BJ (cell line): Measurements from ENCODE around the gene CACNA1F. TPM values are rescaled to one million over a fixed set of nuclear protein-coding genes. Genes with fewer than 3 reads are reported as not detected.

ENCODE experiments used
- CTCF ChIA-PET: fragments of 350-600 bp; formaldehyde crosslinking; extraction: SDS; loops from one replicate; lab custom pipeline; 2021; ENCODE audit warnings: antibody characterized with exemption, inconsistent platforms; lab: Yijun Ruan, JAX
- POLR2A ChIA-PET: fragments of 300-600 bp; sonication (Branson Sonifier 250); formaldehyde crosslinking; extraction: SDS; loops from one replicate; lab custom pipeline; 2021; ENCODE audit warnings: antibody characterized with exemption; lab: Charles Lee
- DNase-seq: peaks from one replicate; pipeline ENCODE4 v3.0.0-alpha.2; 2011; ENCODE audit warnings: low read depth
- H3K27me3 ChIP-seq: 2 replicates; pipeline ENCODE4 v1.6.0; 2011; ENCODE audit warnings: low read length; ENCODE audit not compliant: control insufficient read depth, insufficient read depth
- H3K36me3 ChIP-seq: 2 replicates; pipeline ENCODE4 v1.5.1; 2011; ENCODE audit warnings: low read length; ENCODE audit not compliant: control insufficient read depth, insufficient read depth
- H3K4me3 ChIP-seq: 2 replicates; pipeline ENCODE4 v1.5.1; 2011; ENCODE audit warnings: low read depth, mild to moderate bottlenecking, control low read depth, low read length
- polyA plus RNA-seq: library from polyadenylated mRNA; depleted of rRNA; stranded (reverse); fragments of >200 nt; gene quantifications from 2 replicates; pipeline ENCODE4 v1.2.3, GENCODE V29; 2011
- TF ChIP-seq, protein P1 (sequence below): IDR thresholded peaks from 2 replicates; pipeline ENCODE4 v1.5.1; 2011; ENCODE audit warnings: low read depth, mild to moderate bottlenecking, control low read depth, inconsistent platforms, low read length, moderate library complexity; ENCODE audit not compliant: insufficient read depth

The CACNA1F gene
- polyA plus RNA-seq, 1 experiment: 0.01 TPM

DNA sequence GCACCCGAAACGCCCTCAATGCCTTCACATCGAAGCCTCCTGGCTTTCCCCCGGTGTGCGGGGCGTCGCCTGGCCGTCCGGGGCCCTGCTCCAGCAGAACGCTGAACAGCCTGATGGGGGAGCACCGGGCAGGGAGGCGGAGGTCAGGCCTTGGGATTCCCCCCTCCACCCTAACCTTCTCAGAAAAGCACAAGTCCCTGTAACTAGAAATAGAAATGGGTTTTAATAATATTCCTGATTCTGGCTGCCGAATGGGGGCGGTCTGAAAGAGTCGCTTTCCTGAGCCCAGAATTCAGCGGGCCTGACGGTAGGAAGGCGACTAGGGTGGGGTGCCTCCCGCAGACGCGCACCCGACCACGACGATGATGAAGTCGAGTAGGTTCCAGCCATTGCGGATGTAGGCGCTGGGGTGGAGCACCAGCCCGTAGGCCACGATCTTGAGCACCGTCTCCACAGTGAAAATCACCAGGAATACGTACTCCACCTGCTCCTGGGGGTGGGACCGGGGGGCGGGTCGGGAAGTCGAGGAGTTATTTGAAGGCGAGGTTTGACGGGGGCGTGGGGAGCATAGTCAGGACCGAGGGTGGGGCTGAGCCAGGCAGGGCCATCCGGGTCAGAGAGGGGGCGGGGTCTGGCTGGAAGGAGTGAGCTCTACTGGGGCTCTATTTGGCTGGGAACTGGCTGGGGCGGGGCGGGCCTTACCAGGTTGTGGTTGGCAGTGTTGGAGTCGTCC lies 2.5 kb downstream of the CACNA1F start:
- DNase-seq: no peak
- no peaks in the 10 kb centered on the region for H3K36me3 ChIP-seq
- POLR2A ChIA-PET: no interaction called here
- TF ChIP-seq, protein P1, sequence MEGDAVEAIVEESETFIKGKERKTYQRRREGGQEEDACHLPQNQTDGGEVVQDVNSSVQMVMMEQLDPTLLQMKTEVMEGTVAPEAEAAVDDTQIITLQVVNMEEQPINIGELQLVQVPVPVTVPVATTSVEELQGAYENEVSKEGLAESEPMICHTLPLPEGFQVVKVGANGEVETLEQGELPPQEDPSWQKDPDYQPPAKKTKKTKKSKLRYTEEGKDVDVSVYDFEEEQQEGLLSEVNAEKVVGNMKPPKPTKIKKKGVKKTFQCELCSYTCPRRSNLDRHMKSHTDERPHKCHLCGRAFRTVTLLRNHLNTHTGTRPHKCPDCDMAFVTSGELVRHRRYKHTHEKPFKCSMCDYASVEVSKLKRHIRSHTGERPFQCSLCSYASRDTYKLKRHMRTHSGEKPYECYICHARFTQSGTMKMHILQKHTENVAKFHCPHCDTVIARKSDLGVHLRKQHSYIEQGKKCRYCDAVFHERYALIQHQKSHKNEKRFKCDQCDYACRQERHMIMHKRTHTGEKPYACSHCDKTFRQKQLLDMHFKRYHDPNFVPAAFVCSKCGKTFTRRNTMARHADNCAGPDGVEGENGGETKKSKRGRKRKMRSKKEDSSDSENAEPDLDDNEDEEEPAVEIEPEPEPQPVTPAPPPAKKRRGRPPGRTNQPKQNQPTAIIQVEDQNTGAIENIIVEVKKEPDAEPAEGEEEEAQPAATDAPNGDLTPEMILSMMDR: peak; percentile 20
- CTCF ChIA-PET: no interaction called here
- no peak overlapping the region for H3K4me3 ChIP-seq
- no peaks in the 10 kb centered on the region for H3K27me3 ChIP-seq

DNA sequence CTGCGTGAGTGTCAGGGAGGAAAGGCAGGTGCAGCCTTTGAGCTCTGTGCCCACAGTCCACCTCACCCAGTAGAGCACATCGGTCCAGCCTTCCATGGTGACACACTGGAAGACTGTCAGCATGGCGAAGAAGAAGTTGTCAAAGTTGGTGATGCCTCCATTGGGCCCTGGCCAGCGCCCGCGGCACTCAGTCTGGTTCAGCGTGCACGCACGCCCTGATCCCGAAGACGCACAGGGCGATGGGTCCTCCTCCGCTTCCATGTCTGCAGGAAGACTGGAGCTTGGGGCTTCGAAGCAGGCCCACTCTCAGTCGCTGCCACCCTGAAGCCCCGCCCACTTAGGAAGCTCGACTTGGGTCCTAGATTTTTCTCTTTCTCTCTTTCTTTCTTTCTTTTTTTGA lies 5.0 kb downstream of the CACNA1F start:
- DNase-seq: no peak
- CTCF ChIA-PET: no interaction called here
- no peaks in the 10 kb centered on the region for H3K36me3 ChIP-seq
- no peak overlapping the region for H3K4me3 ChIP-seq
- POLR2A ChIA-PET: no interaction called here
- TF ChIP-seq, protein P1: no peak
- H3K27me3 ChIP-seq: no peaks in the 10 kb centered on the region

DNA sequence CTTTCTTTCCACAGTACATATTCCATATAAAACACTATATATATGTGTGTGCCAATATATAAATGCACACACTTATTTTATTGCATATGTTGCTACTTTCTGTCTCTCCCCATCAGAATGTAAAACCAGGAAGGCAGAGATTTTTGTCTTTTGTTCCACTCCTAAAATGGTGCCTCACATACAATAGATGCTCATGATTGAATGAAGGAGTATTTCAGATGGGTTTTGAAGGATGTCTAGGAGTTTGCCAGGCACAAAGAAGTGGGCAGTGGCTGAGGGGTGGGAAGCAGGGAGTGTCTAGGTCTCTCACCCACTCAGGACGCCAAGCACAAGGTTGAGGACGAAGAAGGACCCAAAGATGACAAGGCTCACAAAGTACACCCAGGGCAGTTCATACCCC lies 5.4 kb downstream of the CACNA1F start:
- Histone ChIP-seq H3K36me3 (no peaks in the 10 kb centered on the region), H3K27me3 (no peaks in the 10 kb centered on the region), H3K4me3 (no peak overlapping the region)
- TF ChIP-seq, protein P1: no peak
- POLR2A ChIA-PET: no interaction called here
- CTCF ChIA-PET: no interaction called here
- no peak for DNase-seq

DNA sequence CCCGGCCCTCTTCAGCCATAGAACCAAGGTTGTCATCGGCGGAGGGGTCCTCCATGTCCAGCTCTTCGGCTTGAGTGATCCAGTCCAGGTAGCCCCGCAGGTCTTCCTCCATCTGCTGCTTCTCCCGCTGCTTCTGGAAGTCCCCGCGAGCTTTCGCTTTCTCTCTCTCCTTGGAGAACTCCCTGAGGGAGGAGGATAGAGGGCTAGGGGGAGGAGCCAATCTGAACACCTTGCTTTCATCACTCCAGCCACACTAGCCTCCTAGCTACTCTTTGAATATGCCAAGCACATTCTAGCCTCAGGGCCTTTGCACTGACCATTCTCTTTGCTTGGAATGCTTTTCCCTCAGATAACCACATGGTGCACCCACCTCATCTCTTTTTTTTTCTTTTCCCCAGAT lies 6.2 kb downstream of the CACNA1F start:
- DNase-seq: no peak
- Histone ChIP-seq H3K4me3 (no peak overlapping the region), H3K27me3 (no peaks in the 10 kb centered on the region), H3K36me3 (no peaks in the 10 kb centered on the region)
- ChIA-PET CTCF (no interaction called here), POLR2A (no interaction called here)
- TF ChIP-seq, protein P1: no peak

DNA sequence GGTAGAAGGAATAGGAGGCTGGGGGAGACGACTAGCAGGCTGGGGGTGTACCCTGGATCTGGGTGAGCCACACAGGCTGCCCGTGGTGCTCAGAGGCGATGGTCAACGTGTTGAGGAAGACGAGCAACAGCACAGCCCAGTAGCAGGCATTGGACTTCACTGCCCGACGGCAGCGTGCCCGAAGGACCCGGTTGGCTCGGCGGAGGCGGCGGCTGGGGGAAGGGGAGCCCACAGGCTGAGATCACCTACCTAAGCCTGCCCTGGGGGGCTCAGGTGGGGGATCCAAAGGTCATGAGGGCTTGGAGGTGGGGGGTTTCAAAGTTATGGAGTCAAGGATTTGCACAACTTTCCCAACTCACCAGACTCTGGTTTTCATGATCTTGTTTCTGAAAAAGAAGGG lies 7.3 kb downstream of the CACNA1F start:
- Histone ChIP-seq H3K27me3 (no peaks in the 10 kb centered on the region), H3K36me3 (no peaks in the 10 kb centered on the region), H3K4me3 (no peak overlapping the region)
- ChIA-PET CTCF (interaction anchor here (0.7 kb wide), 1 partner anchor 1515 kb away, joined by 3 read pairs; no protein-coding TSS in a partner anchor), POLR2A (no interaction called here)
- TF ChIP-seq, protein P1: no peak
- no peak for DNase-seq
